AG09309 (cell line): ENCODE measurements around the gene GRN.
"Not testable (repeated sequence)": the region's sequence is repeated elsewhere in the genome, so short reads cannot be mapped to it uniquely, and the experiment has no call there.

Experiments used
- DNase-seq: peaks from one replicate; pipeline ENCODE4 v3.0.0-alpha.2; 2010; ENCODE audit warnings: low read depth
- H3K4me3 ChIP-seq: 2 replicates; pipeline ENCODE4 v1.5.1; 2011; ENCODE audit warnings: mild to moderate bottlenecking, low read depth, low read length, moderate library complexity; ENCODE audit not compliant: control insufficient read depth
- TF ChIP-seq, protein P1 (sequence below): IDR thresholded peaks from 2 replicates; pipeline ENCODE4 v1.5.1; 2011; ENCODE audit warnings: mild to moderate bottlenecking, low read depth, low read length, inconsistent platforms; ENCODE audit not compliant: insufficient read depth, control insufficient read depth; ENCODE audit errors: missing control alignments

GRN gene

DNA sequence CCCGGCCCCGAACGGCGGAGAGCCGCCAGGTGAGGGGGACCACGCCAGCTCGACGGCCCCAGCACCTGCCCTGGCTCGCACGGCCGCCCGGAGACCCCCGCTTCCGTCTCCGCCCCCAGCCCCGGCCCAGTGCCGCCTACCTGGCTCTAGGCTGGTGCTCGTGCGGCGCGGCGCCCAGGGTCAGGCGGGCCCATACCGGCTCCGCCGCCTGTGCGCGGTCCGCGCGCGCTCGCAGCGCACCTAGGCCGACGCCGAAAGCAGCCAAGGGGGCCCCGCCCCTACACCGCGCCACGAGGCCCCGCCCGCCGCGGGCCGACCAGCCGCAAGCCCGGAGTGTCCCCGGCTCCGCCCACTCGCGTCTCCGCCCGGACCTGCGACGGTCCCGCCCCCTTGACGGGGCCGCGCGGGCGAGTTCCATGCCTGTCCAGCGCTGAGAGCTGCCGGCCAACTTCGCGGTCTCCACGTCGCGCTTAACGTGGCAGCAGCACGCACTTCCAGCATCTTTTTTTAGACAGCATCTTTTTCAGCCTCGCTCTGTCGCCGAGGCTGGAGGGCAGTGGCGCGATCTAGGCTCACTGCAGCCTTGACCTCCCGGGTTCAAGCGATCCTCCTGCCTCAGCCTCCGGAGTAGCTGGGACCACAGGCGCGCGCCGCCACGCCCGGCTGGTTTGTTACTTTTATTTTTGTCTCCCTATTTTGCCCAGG, 20.4 kb upstream of the GRN start, which contains the start of gene SLC25A39:
Gene SLC25A39 (minus strand): TSS at position 253 of the 705 bp plus-strand sequence. CDS start 1,261 bp downstream, outside the sequence.
- TF ChIP-seq, protein P1, sequence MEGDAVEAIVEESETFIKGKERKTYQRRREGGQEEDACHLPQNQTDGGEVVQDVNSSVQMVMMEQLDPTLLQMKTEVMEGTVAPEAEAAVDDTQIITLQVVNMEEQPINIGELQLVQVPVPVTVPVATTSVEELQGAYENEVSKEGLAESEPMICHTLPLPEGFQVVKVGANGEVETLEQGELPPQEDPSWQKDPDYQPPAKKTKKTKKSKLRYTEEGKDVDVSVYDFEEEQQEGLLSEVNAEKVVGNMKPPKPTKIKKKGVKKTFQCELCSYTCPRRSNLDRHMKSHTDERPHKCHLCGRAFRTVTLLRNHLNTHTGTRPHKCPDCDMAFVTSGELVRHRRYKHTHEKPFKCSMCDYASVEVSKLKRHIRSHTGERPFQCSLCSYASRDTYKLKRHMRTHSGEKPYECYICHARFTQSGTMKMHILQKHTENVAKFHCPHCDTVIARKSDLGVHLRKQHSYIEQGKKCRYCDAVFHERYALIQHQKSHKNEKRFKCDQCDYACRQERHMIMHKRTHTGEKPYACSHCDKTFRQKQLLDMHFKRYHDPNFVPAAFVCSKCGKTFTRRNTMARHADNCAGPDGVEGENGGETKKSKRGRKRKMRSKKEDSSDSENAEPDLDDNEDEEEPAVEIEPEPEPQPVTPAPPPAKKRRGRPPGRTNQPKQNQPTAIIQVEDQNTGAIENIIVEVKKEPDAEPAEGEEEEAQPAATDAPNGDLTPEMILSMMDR = no peak
- peak; percentile 76 for DNase-seq
- H3K4me3 ChIP-seq = peak within 1 kb of the TSS; percentile 86

DNA sequence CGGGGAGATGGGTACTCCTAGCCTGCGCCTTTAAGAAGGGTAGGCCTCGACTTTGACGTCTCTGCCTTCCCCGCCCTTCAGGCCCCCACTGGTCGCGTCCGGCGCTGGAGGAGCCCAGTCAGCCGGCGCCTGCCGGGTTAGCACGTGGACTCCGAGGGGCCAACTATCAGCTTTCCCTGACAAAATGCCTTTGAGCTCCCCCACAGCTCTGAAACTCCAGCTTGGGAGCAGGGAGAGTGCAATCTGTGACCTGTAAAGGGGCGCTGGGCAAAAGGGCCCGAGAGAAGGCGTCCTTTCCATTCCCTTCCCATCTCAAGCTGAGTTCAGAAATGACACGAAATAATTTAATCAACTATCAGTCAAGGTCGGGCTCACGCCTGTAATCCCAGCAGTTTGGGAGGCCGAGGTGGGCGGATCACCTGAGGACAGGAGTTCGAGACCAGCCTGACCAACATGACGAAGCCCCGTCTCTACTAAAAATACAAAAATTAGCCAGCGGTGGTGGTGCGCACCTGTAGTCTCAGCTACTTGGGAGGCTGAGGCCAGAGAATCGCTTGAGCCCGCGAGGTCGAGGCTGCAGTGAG, 18.1 kb upstream of the GRN start:
- TF ChIP-seq, protein P1 = no peak
- DNase-seq = peak; percentile 91
- H3K4me3 ChIP-seq = no peak overlapping the region

GRCh38 chr17:44327715-44328449, 17.2 kb upstream of the GRN start:
- H3K4me3 ChIP-seq = no peak overlapping the region
- no peak for DNase-seq
- TF ChIP-seq, protein P1 = no peak

GRCh38 chr17:44329516-44329915, 15.6 kb upstream of the GRN start:
- not testable (repeated sequence) for DNase-seq

GRCh38 chr17:44330263-44330662, 14.8 kb upstream of the GRN start:
- not testable (repeated sequence) for DNase-seq

More at GRCh38 chr17:44329516-44329915, 15.6 kb upstream of the GRN start:
- not testable (repeated sequence) for H3K4me3 ChIP-seq

DNA sequence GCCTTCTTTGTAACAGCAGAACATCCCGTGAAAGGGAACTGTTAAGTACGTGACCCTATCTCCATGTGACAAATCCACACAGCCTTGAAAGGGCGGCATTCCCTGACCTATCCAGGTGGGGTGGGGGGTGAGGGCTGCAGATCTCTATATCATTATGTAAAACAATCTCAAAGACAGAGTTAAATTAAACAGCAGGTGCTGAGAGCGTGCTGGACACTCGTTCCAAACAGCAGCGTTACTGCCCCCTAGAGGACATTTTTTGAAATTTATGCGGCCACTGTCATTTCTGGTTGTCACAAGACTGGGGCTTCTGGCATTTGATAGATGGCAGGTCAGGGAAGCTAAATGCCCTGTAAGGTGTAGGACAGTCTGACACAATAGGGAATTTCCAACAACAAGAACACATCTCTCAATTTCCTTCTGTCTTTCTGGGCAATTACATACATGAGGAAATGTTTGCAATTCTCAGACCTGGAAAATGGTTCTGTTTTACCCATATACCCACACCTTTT, 13.8 kb upstream of the GRN start:
- TF ChIP-seq, protein P1 = peak; percentile 72
- no peak overlapping the region for H3K4me3 ChIP-seq
- DNase-seq = no peak

More at GRCh38 chr17:44330263-44330662, 14.8 kb upstream of the GRN start:
- H3K4me3 ChIP-seq = not testable (repeated sequence)

DNA sequence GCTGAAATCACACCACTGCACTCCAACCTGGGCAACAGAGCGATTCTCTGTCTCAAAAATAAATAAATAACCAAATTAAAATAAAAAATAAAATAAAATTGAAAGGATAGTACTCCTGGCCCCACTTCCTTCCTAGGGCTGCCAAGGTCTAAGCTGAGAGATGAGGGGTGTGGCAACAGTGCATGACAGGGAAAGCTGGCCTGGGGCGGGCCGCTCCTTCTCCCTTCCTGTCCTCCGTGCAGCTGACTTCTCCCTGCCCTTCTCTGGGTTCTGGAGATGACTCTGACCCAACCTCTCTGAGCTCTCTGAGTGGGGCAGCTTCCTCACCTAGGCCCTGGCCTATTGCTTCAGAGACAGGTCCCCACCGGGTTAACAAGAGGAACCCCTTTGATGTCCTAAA, 11.7 kb upstream of the GRN start:
- DNase-seq = no peak
- TF ChIP-seq, protein P1 = no peak
- H3K4me3 ChIP-seq = no peak overlapping the region
